Left colon (tissue), 2 donors: ENCODE data around the gene FMN1. TPM values are rescaled to one million over a fixed set of nuclear protein-coding genes. Genes with fewer than 3 reads are reported as not detected.

Experiments
- ATAC-seq: fragments of 200-7000 bp; cut with Tn5 transposase; one replicate; pipeline ENCODE4 v1.9.1; 2020; ENCODE audit warnings: mild to moderate bottlenecking, moderate library complexity
- DNase-seq, 2 donors: peaks; one replicate each; pipeline ENCODE4 v3.0.0-alpha.2; 2020
- intact Hi-C, 2 donors: fragments of 100-400 bp; cut with DNase I in 1 of 2; cut with micrococcal nuclease in 1 of 2; formaldehyde crosslinking; loops; one replicate each; pipeline versions ENCODE4 v1.11.2 to v1.14.0; 2022; cut with DNase I, micrococcal nuclease
- total RNA-seq, 2 donors: library from RNA; stranded (reverse); fragmentation: NEBNext Ultra II Directional; extraction: Animal tissue kit (Norgen Biotek cat#: 25700); gene quantifications; one replicate each; pipeline ENCODE4 v1.2.1, GENCODE V29; 2021
- donor health status: DM: no; HTN: no; CAD: no.
- donor health status: DM: yes; HTN: yes; CAD: no.

FMN1 gene
- total RNA-seq, 2 donors from 2014 or later = 36.2 to 48.3 TPM

DNA sequence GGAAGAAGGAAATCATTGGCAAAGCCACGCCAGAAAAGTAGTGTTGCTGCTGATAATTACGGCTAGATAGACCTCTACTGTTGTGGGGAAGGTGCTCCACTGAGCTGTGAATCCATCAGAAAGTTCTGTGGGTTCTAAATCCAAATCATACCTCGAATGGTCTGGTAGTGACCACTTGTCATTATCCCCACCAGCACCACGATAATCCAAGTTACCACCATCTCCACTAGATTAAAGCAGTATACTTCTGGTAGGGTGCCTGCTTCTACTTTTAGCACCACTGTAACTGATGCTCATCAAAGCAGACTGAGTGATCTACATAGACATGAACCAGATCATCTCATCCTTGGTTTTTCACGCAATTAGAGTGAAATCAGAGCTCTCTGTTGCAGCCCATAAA is 185.5 kb downstream of the FMN1 start:
- intact Hi-C loops = no loop called here
- no peak for ATAC-seq
- DNase-seq = no peak

DNA sequence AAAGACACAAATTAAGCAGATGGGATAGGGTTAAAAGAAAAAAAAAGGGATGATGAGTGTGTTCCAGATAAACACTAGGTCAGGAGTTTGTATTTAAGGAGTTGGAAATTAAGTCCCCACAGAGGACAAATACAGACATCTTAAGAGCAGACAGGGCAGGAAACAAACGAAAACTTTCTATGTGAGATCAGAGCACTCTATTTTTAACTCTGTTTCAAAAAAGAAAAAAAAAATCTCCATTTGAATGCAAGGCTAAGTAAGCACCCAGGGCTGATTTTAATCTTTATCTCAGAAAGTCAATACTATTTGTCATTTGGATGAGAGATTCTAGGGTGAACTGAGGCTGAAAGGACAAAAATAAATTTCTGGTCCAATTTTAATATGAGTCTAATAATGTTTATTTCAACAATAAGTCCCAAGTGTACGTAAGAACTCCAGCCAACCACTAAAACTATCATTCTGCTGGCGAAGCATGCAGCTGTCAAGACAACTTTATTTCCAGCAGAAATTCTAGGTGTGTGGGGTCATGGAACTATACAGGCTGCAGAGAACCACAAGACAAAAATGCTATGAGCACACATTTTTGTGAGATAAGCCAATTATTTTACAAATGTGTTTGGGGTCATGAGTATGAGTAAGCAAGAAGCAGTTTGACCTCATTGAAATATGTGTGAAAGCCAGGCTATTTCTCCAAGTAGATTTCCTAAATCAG is 186.1 kb downstream of the FMN1 start:
- DNase-seq (no peak), ATAC-seq (no peak)
- intact Hi-C loops = no loop called here

DNA sequence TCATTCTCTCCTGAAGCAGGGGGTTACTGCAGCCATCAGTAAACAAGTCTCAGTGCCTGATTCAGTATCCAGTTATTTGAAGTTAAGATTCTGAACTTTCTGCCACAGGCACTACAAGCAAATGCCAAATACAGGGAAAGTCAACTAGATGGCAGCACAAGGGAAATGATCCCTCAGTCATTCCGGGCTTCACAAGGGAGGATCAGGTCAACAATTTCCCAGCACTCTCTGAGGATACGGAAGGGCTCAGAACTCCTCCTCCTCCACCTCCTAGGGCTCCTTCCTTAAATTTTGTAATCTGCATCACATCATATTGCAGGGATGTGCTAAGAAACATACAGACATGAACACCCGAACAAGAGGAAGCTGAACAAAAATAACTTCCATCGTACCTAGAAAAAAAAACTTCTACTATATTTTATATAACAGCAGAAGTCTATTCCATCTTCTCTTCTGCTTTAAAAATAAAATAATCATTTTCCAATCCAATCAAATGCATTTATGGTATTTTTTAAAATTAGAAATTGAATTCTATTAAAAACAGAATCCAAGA is 187.1 kb downstream of the FMN1 start:
- DNase-seq (no peak), ATAC-seq (no peak)
- intact Hi-C loops = no loop called here

DNA sequence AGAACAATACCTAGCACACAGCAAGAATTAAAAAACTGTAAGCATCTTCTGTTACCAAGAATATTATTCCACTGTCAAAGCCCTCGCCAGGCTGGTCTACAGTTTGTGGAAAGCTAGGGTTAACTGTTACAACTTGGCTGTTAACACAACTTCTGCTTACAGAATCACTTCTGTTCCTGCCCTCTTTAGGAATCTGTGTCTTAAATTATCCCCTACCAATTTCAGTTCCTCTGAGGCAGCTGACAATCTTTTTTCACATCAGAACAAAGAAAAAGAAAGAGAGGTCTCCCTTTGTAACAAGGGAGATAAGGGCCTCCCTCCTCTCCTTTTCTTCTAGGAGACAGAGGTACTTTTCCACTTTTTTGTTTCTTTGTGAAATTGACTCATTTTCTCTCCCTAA is 188.9 kb downstream of the FMN1 start:
- DNase-seq (no peak), ATAC-seq (no peak)
- intact Hi-C loops = no loop called here

DNA sequence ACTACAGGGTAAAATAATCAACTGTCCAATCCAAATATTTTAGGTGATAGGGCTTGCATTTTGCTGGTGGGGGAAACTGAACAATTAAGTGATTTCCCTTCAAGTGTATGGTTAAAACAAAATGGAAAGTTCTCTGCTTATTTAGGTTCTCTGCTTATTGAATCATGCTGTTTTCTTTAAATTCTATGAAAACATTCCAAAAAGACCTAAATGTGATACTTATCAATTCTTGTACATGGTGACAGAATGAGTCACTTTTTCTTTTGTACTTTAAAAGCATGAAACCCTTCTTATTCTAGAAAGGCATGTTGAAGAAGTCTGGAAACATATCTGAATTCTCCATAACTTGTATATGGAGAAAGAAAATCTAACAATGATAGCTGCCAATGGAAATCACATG is 192.6 kb downstream of the FMN1 start:
- DNase-seq = no peak
- no peak for ATAC-seq
- intact Hi-C loops = no loop called here

DNA sequence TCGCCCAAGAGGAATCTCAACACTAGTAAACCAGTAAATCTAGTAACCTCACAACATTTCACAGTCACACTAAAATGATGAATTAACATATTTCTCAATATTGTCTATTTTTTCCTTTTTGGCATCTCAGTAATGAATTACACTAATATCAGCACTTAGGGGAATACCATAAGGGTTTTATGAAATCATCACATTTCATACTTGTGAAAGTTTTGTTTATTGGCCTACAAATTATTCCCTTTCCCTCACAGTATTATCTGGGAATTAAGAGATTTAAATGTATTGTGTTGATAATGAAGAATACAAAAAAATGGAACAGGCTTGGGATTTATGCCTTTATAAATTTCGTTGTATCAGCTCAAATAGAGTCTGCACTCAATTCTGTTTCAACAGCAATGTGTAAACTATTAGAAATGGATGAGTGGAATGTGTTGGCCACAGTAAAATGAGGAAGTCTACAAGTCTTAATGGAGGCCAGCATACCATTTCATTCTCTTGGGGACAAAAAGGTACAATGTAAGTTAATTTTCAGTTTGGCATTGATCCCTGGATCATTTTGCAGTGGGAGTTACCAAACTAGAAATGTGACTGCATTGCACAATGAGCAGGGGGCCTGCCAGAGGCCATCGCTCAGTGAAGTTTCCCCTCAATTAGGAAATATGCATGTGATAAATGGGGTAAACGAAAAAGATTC is 195.4 kb downstream of the FMN1 start:
- intact Hi-C loops = no loop called here
- ATAC-seq = no peak
- no peak for DNase-seq

DNA sequence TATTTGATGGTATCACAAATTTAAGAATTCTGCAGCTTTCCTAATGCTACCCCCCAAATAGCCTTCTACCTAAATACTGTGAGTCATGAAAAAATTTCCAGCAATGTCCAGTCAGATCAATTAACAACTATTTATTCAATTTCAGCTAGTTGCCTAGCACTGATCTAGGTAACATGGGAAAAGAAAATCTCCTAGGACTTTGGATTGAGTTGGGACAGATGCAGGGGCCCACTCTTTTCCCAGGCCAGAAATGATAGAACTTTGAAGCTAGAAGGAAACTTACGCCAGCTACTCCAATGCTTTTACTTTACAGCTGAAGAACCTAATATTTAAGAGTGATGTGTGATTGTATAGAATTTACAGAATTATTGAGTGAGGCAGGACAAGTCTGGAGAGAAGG is 196.3 kb downstream of the FMN1 start:
- ATAC-seq (no peak), DNase-seq (no peak)
- intact Hi-C loops = no loop called here

DNA sequence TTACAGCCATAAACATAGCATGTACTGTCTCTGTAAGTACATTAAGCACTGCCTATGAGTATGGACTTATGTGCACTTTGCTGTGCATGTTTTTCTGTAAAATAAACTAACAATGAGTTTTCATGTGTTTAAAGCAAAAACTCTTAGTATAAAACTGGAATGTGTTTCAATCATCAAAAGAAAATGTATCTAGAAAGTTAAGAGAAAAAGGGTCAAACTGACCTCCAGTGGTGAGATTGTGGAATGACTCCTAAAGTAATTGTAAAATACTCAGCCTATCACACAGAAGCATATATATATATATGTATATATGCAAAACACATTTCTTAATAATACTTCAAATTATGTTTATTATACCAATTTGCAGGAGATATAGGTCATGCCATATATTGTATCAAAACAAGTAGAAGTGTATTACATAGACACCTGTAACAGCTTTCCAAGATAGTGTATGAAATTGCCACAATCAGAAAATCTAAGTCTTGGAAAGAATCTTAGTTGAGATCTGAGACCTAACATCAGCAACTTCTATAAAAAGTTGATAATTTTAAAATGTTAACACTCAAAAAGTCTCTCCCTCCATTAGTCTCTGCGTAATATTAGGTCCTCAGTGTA is 199.6 kb downstream of the FMN1 start:
- intact Hi-C loops = loop anchor here in 1 of 2 donors (5.0 kb wide), 1 partner anchor 333 kb away; no protein-coding TSS in a partner anchor
- DNase-seq (no peak), ATAC-seq (peak; percentile 59)

DNA sequence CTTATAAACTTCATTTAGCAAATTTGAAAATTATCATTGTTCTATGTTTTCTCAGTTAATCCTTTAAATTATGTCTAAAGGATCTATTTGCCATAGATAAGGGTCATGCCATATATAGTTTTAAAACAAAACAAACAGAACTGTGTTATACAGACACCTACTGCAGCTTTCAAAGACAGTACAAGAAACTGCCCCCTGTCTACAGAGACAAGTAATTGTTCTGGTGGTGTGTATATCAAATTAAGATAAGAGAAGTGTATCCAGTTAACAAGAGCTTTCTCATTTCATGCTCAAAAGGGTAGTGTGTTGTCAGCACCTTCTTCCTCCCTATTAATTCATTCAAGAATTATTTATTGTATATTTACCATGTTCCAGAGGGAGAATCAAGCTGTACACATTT is 201.2 kb downstream of the FMN1 start:
- ATAC-seq (peak; percentile 48), DNase-seq (no peak)
- intact Hi-C loops = loop anchor here in 1 of 2 donors (5.0 kb wide), 1 partner anchor 331 kb away; no protein-coding TSS in a partner anchor

DNA sequence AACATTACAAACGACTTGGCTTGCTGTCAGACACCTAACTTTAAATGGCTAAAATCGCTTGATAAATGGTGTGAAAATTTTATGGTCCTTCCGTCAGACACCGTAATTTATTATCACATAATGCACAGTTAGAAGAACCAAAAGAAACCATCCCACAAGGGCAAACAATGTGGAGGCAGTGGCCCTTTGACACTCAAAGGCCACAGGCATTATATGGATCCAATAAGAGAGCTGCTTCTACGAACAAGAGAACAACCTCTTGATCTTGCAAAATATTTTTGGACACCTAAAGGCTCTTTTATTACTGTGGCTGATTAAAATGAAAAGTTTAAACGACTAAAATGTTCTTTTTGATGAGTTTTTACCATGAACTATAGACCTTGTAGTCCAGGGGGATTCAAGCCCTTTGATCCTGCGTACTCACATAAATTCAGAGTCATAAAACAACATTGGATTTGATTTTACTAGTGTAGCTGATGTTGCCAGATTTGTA is 202.8 kb downstream of the FMN1 start:
- DNase-seq = no peak
- ATAC-seq = no peak
- intact Hi-C loops = loop anchor here in 1 of 2 donors (5.0 kb wide), 1 partner anchor 329 kb away; no protein-coding TSS in a partner anchor

DNA sequence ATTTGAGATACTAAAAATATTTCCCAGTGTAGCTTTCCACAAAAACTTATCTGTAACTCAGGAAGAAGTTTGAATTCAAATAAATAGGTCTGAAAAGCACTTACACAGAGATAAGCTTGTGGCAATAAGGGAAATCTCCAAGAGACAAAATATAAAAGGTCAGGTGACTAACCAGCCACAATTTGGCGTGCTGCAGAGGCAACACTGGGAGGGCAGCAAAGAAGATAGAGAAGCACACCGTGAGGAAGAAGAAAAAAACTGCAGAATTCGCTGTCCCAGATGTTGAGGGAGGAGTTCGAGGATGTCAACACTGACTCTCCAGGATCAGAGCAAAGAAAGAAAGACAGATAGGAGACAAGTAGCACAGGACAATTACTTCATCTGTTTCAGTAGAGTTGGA is 204.4 kb downstream of the FMN1 start:
- DNase-seq = no peak
- intact Hi-C loops = loop anchor here in 1 of 2 donors (5.0 kb wide), 1 partner anchor 328 kb away; no protein-coding TSS in a partner anchor
- ATAC-seq = no peak

DNA sequence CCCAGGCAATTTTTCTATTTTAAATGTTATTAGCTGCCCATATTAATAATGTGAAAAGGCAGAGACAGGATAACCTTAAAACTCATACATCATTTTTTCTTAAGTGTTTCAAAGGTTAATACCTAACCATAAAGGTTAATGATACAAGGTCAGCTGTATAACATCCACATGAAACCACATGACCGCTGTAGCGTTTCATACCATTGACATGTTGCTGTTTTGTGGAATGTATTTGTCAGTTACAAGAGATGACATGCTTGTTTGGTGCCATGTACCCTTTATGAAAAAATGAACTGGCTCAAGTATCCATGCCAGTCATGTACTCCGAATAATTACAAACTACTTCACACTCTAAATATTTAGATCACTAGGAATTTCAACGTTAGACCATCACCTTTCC is 207.4 kb downstream of the FMN1 start:
- DNase-seq (no peak), ATAC-seq (no peak)
- intact Hi-C loops = no loop called here

DNA sequence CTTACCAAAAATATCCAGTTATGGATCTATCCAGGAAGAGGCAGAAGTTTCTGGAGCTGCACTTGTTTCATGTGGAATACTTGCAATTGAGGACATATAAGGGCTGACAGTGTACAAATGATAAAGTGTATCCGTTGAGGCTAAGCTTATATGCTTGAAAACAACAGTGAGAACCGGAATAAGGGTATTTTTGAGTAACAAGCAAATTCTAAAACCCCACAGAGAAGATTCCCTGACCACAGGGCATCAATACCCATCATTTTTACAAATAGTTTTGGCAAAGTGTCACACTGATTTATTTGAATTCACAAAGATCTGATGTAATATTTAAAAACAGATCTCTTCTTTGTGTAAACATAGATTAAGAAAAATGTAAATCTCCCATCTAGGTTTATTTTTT is 208.4 kb downstream of the FMN1 start:
- DNase-seq (no peak), ATAC-seq (no peak)
- intact Hi-C loops = no loop called here

DNA sequence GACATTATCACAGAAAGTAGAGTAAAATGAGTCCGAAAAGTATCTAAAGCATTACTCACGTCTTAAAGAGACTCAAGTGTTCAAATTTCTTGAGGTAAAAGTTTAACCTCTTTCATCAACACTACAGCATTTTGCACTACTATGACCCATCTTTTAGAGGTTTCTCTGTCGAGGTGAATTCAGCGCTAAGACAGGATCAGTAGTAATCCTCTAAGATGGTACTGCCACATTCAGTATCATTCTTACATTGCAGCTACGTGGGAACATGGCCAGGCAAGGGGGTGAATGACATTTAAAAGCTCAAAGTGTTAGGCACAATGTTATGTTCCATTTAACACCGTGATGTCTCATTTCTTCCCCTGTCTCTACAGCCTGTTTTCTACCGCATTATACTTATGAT is 210.8 kb downstream of the FMN1 start:
- ATAC-seq = no peak
- intact Hi-C loops = no loop called here
- no peak for DNase-seq

DNA sequence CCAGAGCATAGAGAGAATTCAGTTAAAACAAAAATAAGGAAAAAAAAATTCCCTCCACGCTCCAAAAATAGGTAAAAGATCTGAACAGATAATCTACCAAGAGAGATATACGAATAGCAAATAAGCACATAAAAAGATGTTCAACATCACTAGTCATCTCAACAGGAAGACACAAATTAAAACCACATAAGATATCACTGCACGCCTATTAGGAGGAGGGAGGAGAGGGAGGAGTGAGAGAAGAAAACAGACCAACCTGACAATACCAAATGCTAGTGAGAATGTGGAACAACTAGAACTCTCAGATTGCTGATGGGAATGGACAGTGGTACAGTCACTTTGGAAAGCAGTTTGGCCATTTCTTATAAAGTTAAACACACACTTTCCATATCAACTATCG is 212.5 kb downstream of the FMN1 start:
- no peak for ATAC-seq
- intact Hi-C loops = no loop called here
- DNase-seq = no peak

DNA sequence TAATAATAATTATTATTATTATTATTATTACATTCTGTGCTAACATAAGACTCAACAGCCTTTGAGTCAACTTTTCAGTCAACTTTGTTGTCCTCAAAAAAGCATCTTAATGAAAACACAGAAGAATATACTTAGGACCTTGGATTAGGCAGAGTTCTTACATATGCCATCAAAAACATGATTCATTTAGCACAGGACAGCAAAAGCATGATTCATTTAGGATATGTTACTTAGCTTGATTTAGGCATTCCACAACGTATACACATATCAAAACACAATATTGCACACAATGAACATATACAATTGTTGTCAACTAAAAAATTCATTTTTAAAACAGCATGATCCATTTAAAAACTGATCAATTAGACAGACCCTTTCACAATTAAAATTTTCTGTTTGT is 213.0 kb downstream of the FMN1 start:
- intact Hi-C loops = no loop called here
- ATAC-seq (no peak), DNase-seq (no peak)

DNA sequence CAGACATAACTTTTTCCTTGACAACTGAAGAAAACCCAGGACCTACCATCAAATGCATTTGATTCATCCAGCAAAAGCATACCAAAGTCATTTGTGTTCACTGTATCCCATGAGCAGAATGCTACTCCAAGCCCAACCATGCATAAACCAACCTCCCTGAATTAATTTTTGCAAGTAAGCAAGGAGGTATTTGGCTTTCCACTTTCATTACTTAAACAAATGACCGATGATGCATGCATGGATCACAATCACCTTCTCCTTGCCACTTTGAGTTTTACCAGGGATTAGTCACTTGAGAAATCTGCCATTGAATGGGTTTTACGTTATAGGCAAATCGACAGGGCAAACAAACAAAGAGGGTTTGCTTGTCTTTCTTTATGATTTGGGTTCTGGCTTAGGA is 214.8 kb downstream of the FMN1 start:
- ATAC-seq (no peak), DNase-seq (no peak)
- intact Hi-C loops = no loop called here

DNA sequence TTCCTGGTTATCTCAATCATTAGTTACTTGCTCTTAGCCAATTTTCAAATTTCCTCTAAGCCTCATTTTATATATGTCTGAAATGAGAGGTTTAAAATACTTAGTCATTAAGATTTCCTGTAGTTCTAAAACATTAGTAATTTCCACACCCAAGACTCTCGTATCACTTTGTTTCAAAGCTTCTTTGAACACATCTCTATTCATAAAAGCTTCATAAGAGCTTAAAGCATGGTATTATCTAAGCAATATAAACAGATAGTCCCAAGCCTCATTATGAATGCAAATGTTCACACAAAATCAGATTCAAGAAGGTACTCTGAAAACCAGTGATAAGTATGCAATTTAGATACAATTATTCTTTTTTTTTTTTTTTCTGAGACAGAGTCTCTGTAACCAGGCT is 217.0 kb downstream of the FMN1 start:
- DNase-seq (no peak), ATAC-seq (no peak)
- intact Hi-C loops = no loop called here

DNA sequence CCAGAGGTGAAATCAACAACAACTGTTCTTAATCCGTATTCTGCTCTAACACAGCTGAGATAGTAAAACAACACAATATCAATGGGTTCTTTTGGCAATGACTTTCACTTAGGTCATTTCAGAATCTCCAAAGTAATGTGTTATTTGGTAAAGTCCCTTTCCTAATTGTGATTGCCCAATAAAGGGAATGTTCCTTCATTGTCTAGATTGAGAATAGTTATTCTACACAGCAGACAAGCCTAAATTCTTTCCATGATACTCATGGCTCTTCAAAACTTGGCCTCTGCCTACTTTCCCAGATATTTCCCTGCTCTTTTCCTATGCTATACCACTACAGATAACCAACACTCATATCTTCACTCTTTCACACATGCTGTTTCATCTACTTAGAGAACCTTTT is 219.8 kb downstream of the FMN1 start:
- intact Hi-C loops = no loop called here
- ATAC-seq = no peak
- DNase-seq = no peak

DNA sequence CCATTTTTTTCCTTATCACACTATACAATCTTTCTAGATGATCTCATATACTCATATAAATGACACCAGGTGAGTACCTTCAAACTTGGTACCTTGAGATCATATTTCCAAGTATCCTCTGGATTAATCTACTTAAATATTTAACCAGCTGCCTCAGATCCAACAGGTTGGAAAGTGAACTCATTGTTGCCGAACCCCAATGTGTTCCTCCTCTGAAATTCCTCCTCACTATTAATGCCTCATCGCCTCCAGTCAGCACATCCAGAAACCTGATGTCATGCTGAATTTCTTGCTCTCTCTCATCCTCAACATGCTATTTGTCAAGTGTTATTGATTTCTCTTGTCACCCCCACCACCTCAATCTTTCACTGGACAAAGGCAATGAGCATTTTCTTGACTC is 221.8 kb downstream of the FMN1 start:
- no peak for ATAC-seq
- DNase-seq = no peak
- intact Hi-C loops = no loop called here
